GM18909 (cell line): Measurements from ENCODE around the gene ARL13B.
"Not testable (repeated sequence)": the region's sequence is repeated elsewhere in the genome, so short reads cannot be mapped to it uniquely, and the experiment has no call there.

Experiments
- ATAC-seq: cut with Tn5 transposase; IDR thresholded peaks from one replicate; pipeline ENCODE4 v1.9.1; 2021; ENCODE audit warnings: mild to moderate bottlenecking; ENCODE audit not compliant: unreplicated experiment, poor library complexity

The ARL13B gene

DNA sequence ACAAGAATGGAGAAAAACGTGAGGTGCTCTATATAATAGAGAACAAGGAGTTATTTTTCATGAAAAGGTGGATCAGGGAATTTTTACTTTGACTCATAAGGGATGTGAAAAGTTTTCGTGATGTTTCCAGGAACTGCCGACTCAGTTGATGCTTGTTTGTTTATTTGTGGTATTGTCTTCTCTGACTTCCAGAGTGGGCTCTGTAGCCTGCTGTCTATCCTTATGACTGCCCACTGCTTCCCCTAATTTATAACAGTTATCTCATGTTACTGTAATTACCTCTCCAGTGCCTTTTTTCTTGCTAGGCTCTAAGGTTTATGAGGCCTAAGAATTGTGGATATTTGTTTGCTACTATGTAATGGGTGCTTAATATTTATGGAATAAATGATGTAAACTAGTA is 12.3 kb downstream of the ARL13B start:
- ATAC-seq = no peak

DNA sequence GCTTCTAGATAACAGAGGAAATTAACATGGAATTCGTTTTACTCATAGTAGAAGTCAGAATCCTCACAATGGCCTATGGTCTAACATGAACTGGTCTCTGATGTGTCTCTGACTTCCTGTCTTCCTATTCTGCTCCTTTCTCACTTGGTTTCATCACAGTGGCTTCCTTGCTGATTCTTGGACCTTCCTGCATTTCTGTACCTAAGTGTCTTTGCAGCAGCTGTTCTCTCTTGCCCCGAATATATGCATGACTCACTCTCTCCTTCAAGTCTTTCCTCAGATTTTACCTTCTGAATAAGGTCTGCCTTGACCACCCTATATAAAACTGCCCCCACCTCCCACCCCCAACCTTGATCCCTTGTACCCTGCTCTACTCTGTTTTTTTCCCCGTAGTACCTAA is 14.1 kb downstream of the ARL13B start:
- ATAC-seq = no peak

DNA sequence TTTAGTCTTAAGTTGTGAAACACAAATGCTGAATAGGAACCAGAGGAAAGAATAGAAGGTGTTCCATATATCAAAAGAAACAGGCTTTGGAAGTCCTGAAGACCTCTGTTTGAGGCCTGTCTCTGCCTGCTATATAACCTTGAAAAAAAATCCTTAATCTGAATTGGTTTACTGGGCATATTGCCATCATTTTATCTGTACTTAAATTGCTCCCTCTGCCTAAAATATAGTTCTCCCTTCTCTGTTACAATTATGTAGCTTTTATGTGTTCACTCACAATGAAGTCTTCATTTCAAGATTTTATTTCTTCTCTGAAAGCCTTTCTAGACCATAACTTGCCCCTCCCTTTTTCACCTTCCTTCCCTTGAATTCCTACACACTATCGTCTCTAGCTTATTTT is 21.2 kb downstream of the ARL13B start:
- no peak for ATAC-seq

DNA sequence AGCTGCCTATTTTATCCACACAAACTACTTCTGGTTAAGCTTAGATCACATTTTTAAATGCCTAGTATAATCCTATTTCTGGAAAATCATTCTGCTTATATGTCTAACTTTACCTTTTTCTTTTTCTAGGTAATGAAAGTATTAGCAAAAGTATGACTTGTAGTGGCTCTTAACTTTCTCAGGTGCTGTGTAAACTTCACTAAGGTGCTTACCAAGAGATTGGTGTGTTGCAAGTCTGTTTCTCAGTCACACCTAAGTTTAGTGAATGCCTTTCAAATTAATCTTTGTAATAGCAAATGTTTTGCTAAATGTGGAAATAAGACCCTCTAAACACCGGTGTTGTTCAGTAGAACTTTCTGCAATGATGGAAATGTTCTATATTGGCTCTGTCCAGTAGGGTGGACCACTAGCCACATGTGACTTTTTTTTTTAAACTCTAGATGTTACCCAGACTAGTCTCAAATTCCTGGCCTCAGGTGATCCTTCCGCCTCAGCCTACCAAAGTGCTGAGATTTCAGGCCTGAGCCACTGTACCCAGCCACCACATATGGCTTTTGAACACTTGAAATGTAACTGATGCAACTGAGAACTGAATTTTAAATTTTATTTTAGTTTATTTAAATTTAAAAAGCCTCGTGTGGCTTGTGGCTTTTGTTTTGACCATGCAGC is 22.0 kb downstream of the ARL13B start:
- ATAC-seq = no peak

DNA sequence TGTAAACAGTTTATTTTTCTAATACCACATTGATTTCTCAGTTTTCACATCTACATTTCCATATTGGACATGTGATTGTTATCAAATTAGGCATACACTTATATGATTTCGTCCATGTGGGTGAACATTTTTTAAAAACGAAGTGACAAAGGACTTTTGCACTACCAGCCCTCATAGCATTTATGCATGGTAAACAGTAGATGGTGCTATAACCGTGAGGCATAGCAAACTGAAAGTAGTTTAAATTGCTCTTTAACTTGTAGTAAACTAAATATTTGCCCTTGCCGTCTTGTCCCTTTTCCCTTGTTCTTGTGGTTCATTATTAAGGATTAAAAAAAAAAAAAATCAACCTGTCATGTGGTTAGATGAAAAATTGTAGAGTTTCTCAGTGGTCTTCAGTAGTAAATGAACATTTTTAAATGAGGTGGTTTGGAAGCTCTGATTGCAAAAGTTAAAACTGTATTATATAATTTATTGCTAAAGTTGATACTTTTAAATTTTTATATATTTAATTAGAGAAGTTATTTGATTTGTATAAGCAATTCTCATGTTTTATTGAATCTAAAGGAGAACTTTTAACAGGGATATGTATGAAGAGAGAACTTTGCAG is 24.5 kb downstream of the ARL13B start:
- peak; percentile 94 for ATAC-seq

DNA sequence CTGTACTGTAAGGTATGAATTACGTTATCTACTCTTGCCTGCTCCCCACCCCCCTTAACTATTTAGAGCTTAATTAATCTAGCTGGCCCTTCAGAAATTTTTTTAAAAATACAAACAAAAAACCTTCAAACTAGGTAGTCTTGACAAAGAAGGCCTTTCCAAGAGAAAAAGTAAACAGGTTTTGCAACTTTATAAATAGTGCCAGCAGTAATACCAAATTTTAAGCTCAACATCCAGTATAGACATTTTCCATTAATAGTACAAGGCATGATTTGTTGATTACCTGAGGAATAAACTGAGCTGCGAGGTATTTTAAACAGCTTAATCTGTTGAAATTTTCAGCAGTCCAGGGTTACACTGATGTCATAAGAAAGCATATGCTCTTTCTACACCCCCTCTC is 28.3 kb downstream of the ARL13B start:
- ATAC-seq = no peak

DNA sequence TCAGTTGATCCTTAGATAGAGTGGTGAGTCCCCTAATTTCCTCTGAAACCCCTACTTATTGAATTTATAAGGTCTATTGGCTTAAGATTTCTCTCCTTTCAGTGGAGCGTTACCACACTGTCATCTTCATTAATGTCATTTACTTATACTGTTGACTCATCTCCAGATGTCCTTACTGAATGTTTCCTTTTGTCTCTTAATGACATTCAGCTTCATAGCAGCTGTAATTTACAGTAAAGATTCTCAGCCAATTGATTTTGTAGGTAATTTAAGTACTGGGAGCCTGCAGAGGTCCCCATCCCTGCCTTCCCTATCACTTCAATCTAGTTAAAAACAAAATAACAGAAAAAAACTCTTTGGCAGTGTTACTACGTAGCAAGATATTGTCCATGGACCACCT is 29.7 kb downstream of the ARL13B start:
- ATAC-seq = no peak

DNA sequence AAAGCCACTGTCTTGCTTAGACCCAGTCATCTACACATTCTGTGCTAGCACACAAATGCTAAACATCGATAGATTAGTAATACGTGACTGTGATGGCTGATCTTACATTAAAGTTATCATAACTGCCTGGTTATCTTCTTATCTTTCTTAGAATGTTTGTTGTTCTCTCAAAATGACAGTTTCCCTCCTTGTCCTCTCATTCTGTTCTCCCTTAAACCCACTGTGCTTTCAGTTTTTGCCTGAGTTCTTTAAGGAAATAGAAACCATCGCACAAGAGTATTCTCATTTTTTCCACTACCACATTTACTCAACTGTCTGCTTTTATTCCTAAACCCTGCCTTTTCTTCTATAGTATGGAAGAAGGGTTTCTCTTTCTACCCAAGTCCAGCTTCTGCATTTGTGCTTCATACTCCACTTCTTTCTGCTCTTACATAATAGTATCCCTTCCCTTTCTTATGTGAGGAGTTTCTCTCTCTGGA is 31.3 kb downstream of the ARL13B start:
- ATAC-seq = no peak

DNA sequence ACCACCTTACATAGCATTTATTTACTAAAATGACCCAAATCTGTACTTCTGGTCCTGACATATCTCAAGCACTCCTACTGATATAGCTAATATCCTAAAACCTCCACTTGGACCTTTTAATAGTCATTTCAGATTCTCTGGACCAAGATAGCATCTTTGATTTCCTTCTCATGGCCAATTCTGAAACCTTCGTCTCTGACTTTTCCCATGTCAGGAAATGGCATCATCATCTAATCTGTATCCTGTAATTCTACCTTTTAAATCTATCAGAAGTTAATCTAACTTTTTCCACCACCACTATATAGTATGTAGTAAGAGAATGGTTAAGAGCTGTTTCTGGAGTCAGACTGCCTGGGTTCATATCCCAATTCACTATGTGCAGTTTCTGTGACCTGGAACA is 32.2 kb downstream of the ARL13B start:
- ATAC-seq = no peak

DNA sequence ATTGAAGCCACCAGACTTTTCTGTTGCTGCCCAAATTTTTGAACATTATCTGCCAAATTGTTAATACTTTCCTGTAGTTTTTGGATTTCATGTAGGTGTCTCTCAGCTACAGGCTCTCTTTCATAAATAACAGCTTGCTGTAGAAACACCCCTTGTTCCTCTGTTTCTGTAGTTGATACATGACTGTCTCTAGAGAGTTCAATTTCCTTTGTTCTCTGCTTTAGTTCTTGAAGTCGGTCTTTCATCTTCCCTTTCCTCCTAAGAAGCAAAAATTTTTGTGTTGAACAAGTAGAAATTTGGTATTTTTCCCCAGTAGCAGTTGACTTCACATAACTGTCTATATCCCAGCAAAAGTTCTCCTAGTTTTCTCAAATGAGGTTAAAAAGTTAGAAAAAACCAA is 35.1 kb downstream of the ARL13B start:
- ATAC-seq = no peak

DNA sequence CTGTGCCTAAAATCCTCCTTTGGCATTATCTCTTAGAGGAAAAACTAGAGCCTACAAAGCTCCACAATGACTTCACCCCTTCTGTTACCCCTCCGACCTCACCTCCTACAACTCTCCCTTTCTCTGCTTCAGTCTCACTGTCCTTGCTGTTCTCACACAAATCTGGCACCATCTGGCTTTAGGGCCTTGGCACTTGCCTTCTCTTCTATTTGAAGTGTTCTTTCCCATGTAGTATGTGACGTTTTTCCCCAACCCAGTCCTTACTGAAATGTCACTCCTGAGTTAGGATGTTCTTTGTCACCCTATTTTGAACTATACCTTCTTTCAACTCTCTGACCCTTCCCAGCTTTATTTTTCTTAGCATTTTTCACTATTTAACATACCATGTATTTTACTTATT is 39.7 kb downstream of the ARL13B start:
- no peak for ATAC-seq

DNA sequence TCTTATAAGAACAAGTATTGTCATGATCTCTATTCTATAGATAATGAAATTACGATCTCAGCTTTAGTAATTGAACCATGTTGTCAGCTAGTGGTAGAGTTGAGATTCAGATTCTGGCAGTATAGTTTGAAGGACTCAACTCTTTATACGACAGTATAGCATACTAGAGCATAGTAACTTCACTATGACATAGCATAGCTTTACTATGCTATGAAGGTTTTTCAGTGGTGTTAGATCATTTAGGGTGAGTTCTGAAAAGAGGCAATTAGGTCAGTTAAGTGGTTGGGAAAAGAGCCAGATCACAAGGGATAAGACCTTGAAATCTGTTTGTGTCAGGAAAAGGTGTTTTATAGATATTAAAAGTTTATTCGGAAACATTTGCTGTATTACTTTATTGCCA is 40.3 kb downstream of the ARL13B start:
- ATAC-seq = no peak

DNA sequence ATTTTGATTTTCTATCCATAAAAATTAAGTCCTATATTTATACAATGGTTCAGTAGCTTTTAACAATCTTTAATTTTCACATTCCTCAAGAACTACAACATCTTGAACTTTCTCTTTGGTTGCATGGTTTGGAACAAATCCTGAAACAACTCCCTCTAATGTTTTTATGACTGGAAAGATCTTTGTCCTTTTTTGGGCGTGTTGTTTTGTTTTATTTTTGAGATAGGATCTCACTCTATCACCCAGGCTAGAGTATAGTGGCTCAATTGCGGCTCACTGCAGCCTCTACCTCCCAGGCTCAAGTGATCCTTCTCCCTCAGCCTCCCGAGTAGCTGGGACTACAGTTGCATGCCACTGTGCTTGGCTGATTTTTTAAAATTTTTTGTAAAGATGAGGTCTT is 44.4 kb downstream of the ARL13B start:
- no peak for ATAC-seq

DNA sequence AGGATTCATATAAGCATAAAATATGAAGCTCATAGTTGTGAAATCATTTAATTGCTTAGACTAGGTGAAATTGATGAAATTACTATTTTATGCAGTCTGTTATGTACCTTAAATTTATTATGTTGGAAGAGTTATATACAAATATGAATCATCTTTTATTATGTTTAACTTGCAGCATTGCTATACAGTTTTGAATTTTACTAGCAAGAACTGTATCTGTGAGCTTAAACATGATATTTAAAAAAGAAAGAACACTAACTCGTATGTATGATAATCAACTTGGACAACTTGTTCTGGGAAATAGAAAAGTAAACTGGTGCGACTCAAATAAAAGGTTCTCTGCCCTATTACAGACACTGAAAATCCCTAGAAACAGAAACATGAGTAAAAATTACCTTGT is 46.7 kb downstream of the ARL13B start:
- ATAC-seq = no peak

DNA sequence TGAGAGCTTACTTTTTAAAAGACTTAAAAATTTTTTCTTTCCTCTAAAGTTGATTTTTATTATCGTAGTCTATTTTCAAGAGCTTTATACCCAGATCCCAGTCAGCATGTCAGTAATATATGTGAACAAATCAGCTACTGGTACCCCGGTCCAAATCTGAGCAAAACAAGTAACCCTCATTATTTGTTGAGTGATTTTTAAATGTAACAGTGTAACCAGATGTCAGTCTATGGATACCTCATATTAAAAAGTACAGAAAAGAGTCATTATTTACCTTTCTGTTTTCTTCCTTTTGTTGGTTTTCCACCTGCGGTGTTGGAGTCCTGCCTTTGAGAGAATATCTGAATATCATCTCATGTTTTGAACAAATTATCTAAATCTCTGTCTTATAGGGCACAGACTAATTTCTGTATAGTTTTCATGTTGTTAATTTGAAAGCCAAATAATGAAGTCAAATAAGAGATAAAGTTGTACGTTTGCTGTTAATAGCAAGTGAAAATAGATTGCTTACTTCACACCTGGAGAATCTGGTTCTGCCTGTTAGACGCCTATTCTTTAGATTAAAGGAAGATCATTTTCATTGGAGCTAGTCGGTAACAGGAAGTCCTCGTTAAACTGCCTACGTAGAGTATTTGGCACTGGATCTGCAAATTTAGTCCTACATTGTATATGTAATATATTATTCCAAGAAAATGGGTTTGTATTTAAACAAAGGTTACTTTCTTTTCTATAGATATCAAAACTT is 48.3 kb downstream of the ARL13B start, which contains the start of gene STX19:
Gene STX19 (minus strand): TSS at position 505 of the 745 bp plus-strand sequence. CDS start 13,328 bp downstream, outside the sequence.
- ATAC-seq = no peak

DNA sequence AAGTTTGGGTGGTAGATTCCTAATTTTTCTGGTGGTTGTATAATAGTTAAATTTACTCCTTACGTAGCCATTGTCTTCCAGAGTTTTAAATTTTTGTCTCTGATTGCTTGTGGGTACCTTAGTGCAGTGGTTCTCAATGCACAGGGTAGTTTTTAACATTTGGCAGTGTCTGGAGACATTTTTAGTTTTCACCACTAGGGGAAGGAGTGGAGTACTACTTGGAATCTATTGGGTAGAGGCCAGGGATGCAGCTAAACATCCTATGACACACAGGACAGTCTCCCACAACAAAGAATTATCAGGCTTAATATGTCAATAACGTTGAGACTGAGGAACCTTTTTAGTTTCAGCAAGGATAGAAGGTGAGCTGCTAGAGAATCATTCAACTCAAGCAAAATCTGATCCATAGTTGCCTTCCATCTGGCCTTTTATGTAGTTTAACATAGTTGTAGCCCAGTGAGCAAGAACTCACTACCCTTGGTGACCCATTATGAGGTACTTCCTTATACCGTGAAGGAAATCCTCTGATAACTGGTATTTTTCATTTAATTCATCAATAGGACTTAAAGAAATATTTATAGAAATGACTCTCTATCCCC is 57.1 kb downstream of the ARL13B start:
- ATAC-seq = peak; percentile 65

DNA sequence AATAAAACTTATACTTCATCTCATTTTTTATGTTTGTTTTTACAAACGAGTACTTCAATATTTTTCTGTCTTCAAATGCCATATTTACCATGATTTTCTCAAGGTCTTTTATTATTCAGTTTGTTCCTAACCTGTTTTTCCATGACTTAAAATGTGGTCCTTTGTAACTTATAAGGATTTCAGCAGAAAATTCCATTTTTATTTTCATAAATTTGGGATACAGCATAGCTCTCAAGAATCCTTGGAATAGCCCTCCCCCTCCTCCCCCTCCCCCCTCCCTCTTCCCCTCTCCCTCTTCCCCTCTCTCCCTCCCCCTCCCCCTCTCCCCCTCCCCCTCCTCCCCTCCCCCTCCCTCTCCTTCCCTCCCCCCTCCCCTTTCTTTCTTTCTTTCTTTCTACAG is 63.3 kb downstream of the ARL13B start:
- ATAC-seq = no peak

DNA sequence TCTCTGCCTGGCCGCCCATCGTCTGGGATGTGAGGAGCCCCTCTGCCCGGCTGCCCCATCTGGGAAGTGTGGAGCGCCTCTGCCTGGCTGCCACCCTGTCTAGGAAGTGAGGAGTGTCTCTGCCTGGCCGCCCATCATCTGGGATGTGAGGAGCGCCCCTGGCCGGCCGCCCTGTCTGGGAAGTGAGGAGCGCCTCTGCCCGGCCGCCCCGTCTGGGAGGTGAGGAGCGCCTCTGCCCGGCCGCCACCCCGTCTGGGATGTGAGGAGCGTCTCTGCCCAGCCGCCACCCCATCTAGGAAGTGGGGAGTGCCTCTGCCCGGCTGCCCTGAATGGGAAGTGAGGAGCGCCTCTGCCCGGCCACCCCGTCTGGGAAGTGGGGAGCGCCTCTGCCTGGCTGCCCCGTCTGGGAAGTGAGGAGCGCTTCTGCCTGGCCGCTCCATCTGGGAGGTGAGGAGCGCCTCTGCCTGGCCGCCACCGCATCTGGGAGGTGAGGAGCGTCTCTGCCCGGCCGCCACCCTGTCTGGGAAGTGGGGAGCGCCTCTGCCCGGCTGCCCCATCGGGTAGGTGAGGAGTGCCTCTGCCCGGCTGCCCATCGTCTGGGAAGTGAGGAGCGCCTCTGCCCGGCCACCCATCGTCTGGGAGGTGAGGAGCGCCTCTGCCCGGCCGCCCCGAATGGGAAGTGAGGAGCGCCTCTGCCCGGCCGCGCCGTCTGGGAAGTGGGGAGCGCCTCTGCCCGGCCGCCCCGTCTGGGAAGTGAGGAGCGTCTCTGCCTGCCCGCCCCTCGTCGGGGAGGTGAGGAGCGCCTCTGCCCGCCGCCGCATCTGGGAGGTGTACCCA is 64.4 kb downstream of the ARL13B start:
- ATAC-seq = not testable (repeated sequence)

DNA sequence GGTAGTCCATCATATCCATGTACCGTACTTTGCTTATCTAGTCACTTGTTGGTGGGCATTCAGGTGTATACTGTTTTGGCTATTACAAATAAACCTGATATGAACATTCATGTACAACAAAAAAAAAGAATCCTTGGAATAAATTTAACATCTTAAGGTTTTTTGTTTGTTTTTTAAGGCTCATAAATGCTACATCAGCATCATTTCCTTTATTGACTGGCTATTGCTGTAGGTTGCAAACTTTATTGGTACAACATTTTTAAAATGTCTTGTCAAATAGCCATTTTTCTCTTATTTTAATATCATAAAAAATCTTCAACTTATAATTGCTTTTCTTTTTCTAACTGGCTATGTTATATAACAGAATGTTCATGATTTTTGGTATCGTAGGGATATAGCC is 66.6 kb downstream of the ARL13B start:
- ATAC-seq = no peak

DNA sequence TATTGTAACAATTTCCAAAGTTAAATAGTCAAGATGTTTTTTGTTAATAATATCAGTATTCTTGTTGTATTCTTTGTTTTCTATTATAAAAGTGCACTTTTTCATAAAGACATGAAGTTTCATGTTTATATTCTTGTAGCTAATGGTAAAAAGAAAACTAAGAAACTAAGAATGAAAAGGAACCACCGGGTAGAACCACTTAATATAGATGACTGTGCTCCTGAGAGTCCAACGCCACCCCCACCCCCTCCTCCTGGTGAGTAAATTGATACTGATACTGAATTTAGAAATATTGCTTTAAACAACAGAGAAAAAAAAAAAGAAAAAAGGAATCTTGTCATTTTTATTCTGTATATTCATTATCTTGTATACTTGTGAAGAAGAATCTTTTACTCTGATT is 69.3 kb downstream of the ARL13B start:
- ATAC-seq = no peak
